22Rv1 (cell line): Measurements from ENCODE around the gene NCBP1.

Source experiments
- CTCF ChIP-seq: fragments of 450-650 bp; IDR thresholded peaks from 2 replicates; pipeline ENCODE4 v1.5.1; 2017; ENCODE audit warnings: mild to moderate bottlenecking
- ZFX ChIP-seq: fragments of 450-650 bp; IDR thresholded peaks from 2 replicates; pipeline ENCODE4 v1.6.1; 2017; ENCODE audit warnings: antibody characterized with exemption, borderline replicate concordance

DNA sequence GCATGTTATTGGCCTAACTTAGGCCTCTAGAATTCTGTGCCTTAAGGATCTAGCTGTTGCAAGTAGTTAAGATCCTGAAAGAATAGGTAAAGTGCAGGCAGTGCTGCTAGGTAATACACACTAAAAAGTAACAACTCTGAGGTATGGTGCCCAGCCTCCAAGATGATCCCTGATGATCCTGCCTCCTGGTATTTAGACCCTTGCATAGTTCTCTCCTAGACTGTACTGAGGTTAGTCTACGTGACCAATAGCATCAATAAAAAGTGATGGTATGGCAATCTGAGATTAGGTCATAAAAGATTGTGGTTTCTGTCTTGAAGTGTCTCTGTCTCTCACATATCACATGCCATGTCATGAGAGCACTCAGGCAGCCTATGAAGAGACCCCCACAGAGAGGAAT, 9.7 kb upstream of the NCBP1 start:
- no peak for TF ChIP-seq CTCF
- TF ChIP-seq ZFX = no peak
